Brain microvascular endothelial cell (primary cell): ENCODE measurements around the gene AFF1.
A peak's percentile ranks its signal among the peaks of the same experiment; 100 is the strongest.

Source experiments
- DNase-seq: peaks from one replicate; pipeline ENCODE4 v3.0.0-alpha.2; 2020
- H3K27ac ChIP-seq: fragments of 250-450 bp; sonication (Bioruptor Pico); 2 replicates; pipeline ENCODE4 v1.5.1; 2020; ENCODE audit warnings: mild to moderate bottlenecking, moderate library complexity
- H3K27me3 ChIP-seq: fragments of 250-450 bp; sonication (Bioruptor Pico); replicated peaks from 2 replicates; pipeline ENCODE4 v1.5.1; 2020; ENCODE audit warnings: mild to moderate bottlenecking
- H3K36me3 ChIP-seq: fragments of 250-450 bp; sonication (Bioruptor Pico); replicated peaks from 2 replicates; pipeline ENCODE4 v1.5.1; 2020; ENCODE audit warnings: mild to moderate bottlenecking
- H3K4me3 ChIP-seq: 2 replicates; pipeline ENCODE4 v1.5.1; 2011; ENCODE audit warnings: low read depth, mild to moderate bottlenecking, control low read depth, low read length, moderate library complexity
- CTCF ChIP-seq: IDR thresholded peaks from 2 replicates; pipeline ENCODE4 v1.5.1; 2011; ENCODE audit warnings: low read depth, mild to moderate bottlenecking, moderate library complexity, low read length, control low read depth, inconsistent platforms; ENCODE audit errors: missing control alignments
- in situ Hi-C: cut with HindIII; loops from 2 replicates; pipeline ENCODE4 v1.10.0; 2017; ENCODE audit warnings: low sequenced_read_pairs, low pct_ligation_motif_present

The AFF1 gene

GRCh38 chr4:87054900-87055299, 120.1 kb downstream of the AFF1 start:
- Histone ChIP-seq H3K27ac (no peak overlapping the region), H3K4me3 (no peak overlapping the region), H3K36me3 (no peaks in the 10 kb centered on the region), H3K27me3 (no peaks in the 10 kb centered on the region)
- DNase-seq: no peak
- no peak for TF ChIP-seq CTCF
- in situ Hi-C loops: no loop called here

- Histone ChIP-seq H3K36me3 (no peaks in the 10 kb centered on the region), H3K27me3 (no peaks in the 10 kb centered on the region), H3K27ac (no peak overlapping the region), H3K4me3 (no peak overlapping the region)
- no peak for DNase-seq
- no peak for TF ChIP-seq CTCF
- in situ Hi-C loops: no loop called here
These were observed 120.5 kb downstream of the AFF1 start for GRCh38 chr4:87055311-87055710.

- no peak overlapping the region for H3K27ac ChIP-seq
- H3K27me3 ChIP-seq: no peaks in the 10 kb centered on the region
- in situ Hi-C loops: no loop called here
- DNase-seq: no peak
- no peak for TF ChIP-seq CTCF
- no peak overlapping the region for H3K4me3 ChIP-seq
- no peaks in the 10 kb centered on the region for H3K36me3 ChIP-seq
These were observed 122.1 kb downstream of the AFF1 start for GRCh38 chr4:87056881-87057280.

GRCh38 chr4:87057835-87058355, 123.1 kb downstream of the AFF1 start:
- DNase-seq: no peak
- in situ Hi-C loops: no loop called here
- no peaks in the 10 kb centered on the region for H3K27me3 ChIP-seq
- no peak overlapping the region for H3K4me3 ChIP-seq
- H3K27ac ChIP-seq: no peak overlapping the region
- TF ChIP-seq CTCF: no peak
- H3K36me3 ChIP-seq: no peaks in the 10 kb centered on the region

GRCh38 chr4:87058356-87059073, 123.7 kb downstream of the AFF1 start:
- in situ Hi-C loops: no loop called here
- no peak overlapping the region for H3K4me3 ChIP-seq

More at GRCh38 chr4:87058356-87059073, 123.7 kb downstream of the AFF1 start:
- Histone ChIP-seq H3K27ac (no peak overlapping the region), H3K36me3 (no peaks in the 10 kb centered on the region), H3K27me3 (no peaks in the 10 kb centered on the region)
- DNase-seq: no peak
- peak; percentile 10 for TF ChIP-seq CTCF
